H9 (cell line): Measurements from ENCODE around the gene MADCAM1. TPM values are rescaled to one million over a fixed set of nuclear protein-coding genes. Genes with fewer than 3 reads are reported as not detected.

Source experiments
- DNase-seq: peaks from one replicate; pipeline ENCODE4 v3.0.0-alpha.2; 2017
- H2AFZ ChIP-seq: one replicate; pipeline ENCODE4 v1.6.1; 2013; ENCODE audit warnings: mild to moderate bottlenecking, low read length, control low read depth, moderate library complexity
- H2AK5ac ChIP-seq: 2 replicates; pipeline ENCODE4 v1.6.1; 2013; ENCODE audit warnings: low read length, control low read depth, mixed read lengths; ENCODE audit not compliant: insufficient read length
- H2BK120ac ChIP-seq: one replicate; pipeline ENCODE4 v1.6.1; 2013; ENCODE audit warnings: low read depth, mild to moderate bottlenecking, low read length, control low read depth, inconsistent platforms; ENCODE audit not compliant: poor library complexity, severe bottlenecking
- H2BK12ac ChIP-seq: 2 replicates; pipeline ENCODE4 v1.6.1; 2013; ENCODE audit warnings: low read length, control low read depth, mixed read lengths, low read depth; ENCODE audit not compliant: insufficient read length
- H2BK15ac ChIP-seq: 2 replicates; pipeline ENCODE4 v1.6.1; 2013; ENCODE audit warnings: low read depth, low read length, control low read depth
- H2BK20ac ChIP-seq: one replicate; pipeline ENCODE4 v1.6.1; 2013; ENCODE audit warnings: low read depth, mild to moderate bottlenecking, low read length, control low read depth, inconsistent platforms; ENCODE audit not compliant: poor library complexity, severe bottlenecking
- H2BK5ac ChIP-seq: 2 replicates; pipeline ENCODE4 v1.6.1; 2013; ENCODE audit warnings: low read length, control low read depth, mixed read lengths; ENCODE audit not compliant: insufficient read length
- H3K14ac ChIP-seq: 2 replicates; pipeline ENCODE4 v1.6.1; 2013; ENCODE audit warnings: low read length, control low read depth; ENCODE audit not compliant: insufficient read depth
- H3K18ac ChIP-seq: 2 replicates; pipeline ENCODE4 v1.6.1; 2013; ENCODE audit warnings: low read depth, mild to moderate bottlenecking, mixed read lengths, low read length, control low read depth; ENCODE audit not compliant: insufficient read length
- H3K23ac ChIP-seq: 2 replicates; pipeline ENCODE4 v1.6.1; 2013; ENCODE audit warnings: low read length, control low read depth, mixed read lengths, low read depth; ENCODE audit not compliant: insufficient read length
- H3K23me2 ChIP-seq: 2 replicates; pipeline ENCODE4 v1.6.1; 2013; ENCODE audit warnings: low read depth, mild to moderate bottlenecking, mixed read lengths, low read length, control low read depth; ENCODE audit not compliant: insufficient read length, poor library complexity, severe bottlenecking
- H3K27ac ChIP-seq: 2 replicates; pipeline ENCODE4 v1.5.1; 2013; ENCODE audit warnings: low read length, control low read depth, mixed read lengths, low read depth; ENCODE audit not compliant: insufficient read length
- H3K27me3 ChIP-seq: 2 replicates; pipeline ENCODE4 v1.6.1; 2013; ENCODE audit warnings: low read length, control low read depth, inconsistent platforms; ENCODE audit not compliant: insufficient read depth
- H3K4ac ChIP-seq: 2 replicates; pipeline ENCODE4 v1.6.1; 2013; ENCODE audit warnings: low read depth, mild to moderate bottlenecking, control low read depth, inconsistent platforms, low read length, moderate library complexity
- H3K4me1 ChIP-seq: 2 replicates; pipeline ENCODE4 v1.6.1; 2013; ENCODE audit warnings: low read length, control low read depth, inconsistent platforms; ENCODE audit not compliant: insufficient read depth
- H3K4me2 ChIP-seq: 2 replicates; pipeline ENCODE4 v1.6.1; 2013; ENCODE audit warnings: low read length, control low read depth, mixed read lengths; ENCODE audit not compliant: insufficient read length, insufficient read depth
- H3K56ac ChIP-seq: 2 replicates; pipeline ENCODE4 v1.6.1; 2013; ENCODE audit warnings: low read depth, mild to moderate bottlenecking, mixed read lengths, low read length, control low read depth; ENCODE audit not compliant: insufficient read length
- H3K79me1 ChIP-seq: 2 replicates; pipeline ENCODE4 v1.6.1; 2013; ENCODE audit warnings: low read depth, mild to moderate bottlenecking, moderate library complexity, low read length, control low read depth, inconsistent platforms; ENCODE audit not compliant: insufficient read depth, poor library complexity, severe bottlenecking
- H3K79me2 ChIP-seq: 2 replicates; pipeline ENCODE4 v1.6.1; 2013; ENCODE audit warnings: low read length, control low read depth, inconsistent platforms; ENCODE audit not compliant: insufficient read depth
- H3K9ac ChIP-seq: 2 replicates; pipeline ENCODE4 v1.6.1; 2013; ENCODE audit warnings: low read length, control low read depth, mixed read lengths; ENCODE audit not compliant: insufficient read length; ENCODE audit errors: extremely low read depth
- H3K9me3 ChIP-seq: one replicate; pipeline ENCODE4 v1.6.1; 2013; ENCODE audit warnings: low read depth, low read length, inconsistent platforms; ENCODE audit not compliant: control insufficient read depth
- H3T11ph ChIP-seq: one replicate; pipeline ENCODE4 v1.6.1; 2013; ENCODE audit warnings: mild to moderate bottlenecking, low read length, control low read depth, inconsistent platforms
- H4K20me1 ChIP-seq: one replicate; pipeline ENCODE4 v1.6.1; 2013; ENCODE audit not compliant: control insufficient read depth, insufficient read length, insufficient read depth
- H4K5ac ChIP-seq: 2 replicates; pipeline ENCODE4 v1.6.1; 2013; ENCODE audit warnings: low read depth, mild to moderate bottlenecking, mixed read lengths, low read length, control low read depth; ENCODE audit not compliant: insufficient read length
- H4K8ac ChIP-seq: replicated peaks from 2 replicates; pipeline ENCODE4 v1.6.1; 2013; ENCODE audit warnings: low read length, control low read depth, mixed read lengths, low read depth; ENCODE audit not compliant: insufficient read length
- H4K91ac ChIP-seq: 2 replicates; pipeline ENCODE4 v1.6.1; 2013; ENCODE audit warnings: low read depth, mild to moderate bottlenecking, moderate library complexity, mixed read lengths, low read length, control low read depth; ENCODE audit not compliant: insufficient read length
- H3K27ac Mint-ChIP-seq, 3 experiments: 2 replicates in 2 of 3; 3 replicates in 1 of 3; pipeline ENCODE4 v1.8.0; 2020 to 2021; ENCODE audit warnings: mixed read lengths in 3 of 3, mild to moderate bottlenecking in 1 of 3, moderate library complexity in 1 of 3
- H3K27me3 Mint-ChIP-seq: 2 replicates; pipeline ENCODE4 v1.8.0; 2021; ENCODE audit warnings: low read depth, mild to moderate bottlenecking, moderate library complexity, mixed read lengths
- H3K36me3 Mint-ChIP-seq, 3 experiments: 2 replicates in 2 of 3; 3 replicates in 1 of 3; pipeline ENCODE4 v1.8.0; 2020 to 2021; ENCODE audit warnings: low read depth in 3 of 3, mixed read lengths in 3 of 3; ENCODE audit not compliant: insufficient read depth in 1 of 3
- H3K4me1 Mint-ChIP-seq, 2 experiments: 2 replicates each; pipeline ENCODE4 v1.8.0; 2020; ENCODE audit warnings: mixed read lengths in 2 of 2
- H3K4me3 Mint-ChIP-seq, 2 experiments: 2 replicates in 1 of 2; 3 replicates in 1 of 2; pipeline ENCODE4 v1.8.0; 2020 to 2021; ENCODE audit warnings: mild to moderate bottlenecking in 2 of 2, mixed read lengths in 2 of 2, moderate library complexity in 1 of 2
- H3K9me3 Mint-ChIP-seq, 2 experiments: 2 replicates in 1 of 2; 3 replicates in 1 of 2; pipeline ENCODE4 v1.8.0; 2020; ENCODE audit warnings: mild to moderate bottlenecking in 2 of 2, mixed read lengths in 2 of 2, moderate library complexity in 1 of 2
- CTCF ChIP-seq: fragments of 200-600 bp; sonication (generic); conservative IDR thresholded peaks from 3 replicates; pipeline ENCODE4 v1.8.0; 2021; ENCODE audit warnings: antibody characterized with exemption, mild to moderate bottlenecking
- WGBS: extraction: QIAGEN DNeasy Blood & Tissue Kit; methylation state at CpG from one replicate; pipeline ENCODE4 v1.1.7; 2013; ENCODE audit warnings: missing lambda C conversion rate, low lambda C conversion rate, mixed read lengths; ENCODE audit not compliant: insufficient read length; ENCODE audit errors: extremely low coverage; 5-methylcytosine and 5-hydroxymethylcytosine counted together
- total RNA-seq: library from RNA; stranded (reverse); gene quantifications from 2 replicates; pipeline ENCODE4 v1.2.1, GENCODE V29; 2021

Gene MADCAM1
- total RNA-seq, 1 experiment from 2014 or later: 1.2 TPM

DNA sequence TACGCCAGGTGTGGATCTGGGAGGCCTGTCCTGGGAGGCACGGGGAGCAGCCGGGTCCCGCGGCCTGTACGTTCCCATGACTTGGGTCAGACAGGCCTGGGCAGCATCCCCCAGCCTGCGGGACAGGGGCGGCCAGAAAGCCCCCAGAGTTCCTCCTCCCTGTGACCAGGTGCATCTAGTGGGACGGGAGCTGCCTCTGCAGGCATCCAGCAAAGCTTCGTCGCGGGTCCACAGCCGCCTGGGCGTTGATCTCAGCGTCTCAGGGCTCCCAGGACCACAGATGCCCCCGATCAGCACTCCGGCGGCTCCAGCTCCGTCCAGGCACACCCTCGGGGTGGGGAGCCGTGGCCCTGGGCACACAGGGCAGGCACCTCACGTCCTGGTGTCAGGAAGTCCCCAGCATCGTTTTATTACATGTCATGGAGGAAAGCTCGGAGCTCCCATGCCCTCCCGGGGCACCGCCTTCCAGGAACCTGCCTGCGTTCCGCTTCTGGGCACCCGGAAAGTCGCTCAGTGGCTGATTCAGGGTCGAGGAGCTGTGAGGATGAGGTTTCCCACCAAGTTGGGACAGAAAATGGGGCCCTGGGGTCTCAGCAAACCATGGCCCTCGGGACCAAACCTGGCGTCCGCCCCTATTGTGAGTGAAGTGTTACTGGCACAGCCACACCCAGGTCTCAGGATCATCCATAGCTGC, 46.0 kb downstream of the MADCAM1 start:
- no peaks in the 10 kb centered on the region for H3K27me3 ChIP-seq
- H3K4ac ChIP-seq: no peak overlapping the region
- H3K14ac ChIP-seq: no peak overlapping the region
- no peak overlapping the region for H3K9ac ChIP-seq
- no peaks in the 10 kb centered on the region for H4K20me1 ChIP-seq
- H3K27ac Mint-ChIP-seq: 0 out of 7 replicates have a peak overlapping the region, but pooled peaks of 1 of the 3 experiments have one; percentile 63
- no peak overlapping the region for H2BK15ac ChIP-seq
- H3K79me2 ChIP-seq: no peaks in the 10 kb centered on the region
- no peak overlapping the region for H2BK20ac ChIP-seq
- no peaks in the 10 kb centered on the region for H3K4me1 ChIP-seq
- peaks cover 0 to 2% of the 10 kb centered on the region in 2 experiments; a peak in 2 of 4 replicates for H3K4me1 Mint-ChIP-seq
- no peak overlapping the region for H3K27ac ChIP-seq
- H3K4me3 Mint-ChIP-seq: no peak overlapping the region
- H3K18ac ChIP-seq: no peak overlapping the region
- no peak overlapping the region for H4K8ac ChIP-seq
- WGBS: no CpG with 5 or more reads among the region's 34 CpGs
- H2BK5ac ChIP-seq: no peak overlapping the region
- peak; percentile 24 for DNase-seq
- H3K27me3 Mint-ChIP-seq: peaks cover 11% of the 10 kb centered on the region
- no peaks in the 10 kb centered on the region for H3K9me3 Mint-ChIP-seq
- no peaks in the 10 kb centered on the region for H3K79me1 ChIP-seq
- H3K56ac ChIP-seq: no peak overlapping the region
- no peaks in the 10 kb centered on the region for H3K9me3 ChIP-seq
- H3K23me2 ChIP-seq: no peaks in the 10 kb centered on the region
- H2AFZ ChIP-seq: no peak overlapping the region
- H4K91ac ChIP-seq: no peak overlapping the region
- no peak overlapping the region for H3K4me2 ChIP-seq
- H2BK12ac ChIP-seq: no peak overlapping the region
- H2BK120ac ChIP-seq: no peak overlapping the region
- H3T11ph ChIP-seq: no peak overlapping the region
- peaks cover 10 to 27% (median 21%) of the 10 kb centered on the region in 3 experiments for H3K36me3 Mint-ChIP-seq
- H2AK5ac ChIP-seq: no peak overlapping the region
- no peak overlapping the region for H3K23ac ChIP-seq
- no peak for TF ChIP-seq CTCF
- no peak overlapping the region for H4K5ac ChIP-seq
